ENCODE results near the gene NLRP12. TPM values are rescaled to one million over a fixed set of nuclear protein-coding genes. Genes with fewer than 3 reads are reported as not detected.

The NLRP12 gene
- polyA plus RNA-seq, 1 experiment, result not detected

DNA sequence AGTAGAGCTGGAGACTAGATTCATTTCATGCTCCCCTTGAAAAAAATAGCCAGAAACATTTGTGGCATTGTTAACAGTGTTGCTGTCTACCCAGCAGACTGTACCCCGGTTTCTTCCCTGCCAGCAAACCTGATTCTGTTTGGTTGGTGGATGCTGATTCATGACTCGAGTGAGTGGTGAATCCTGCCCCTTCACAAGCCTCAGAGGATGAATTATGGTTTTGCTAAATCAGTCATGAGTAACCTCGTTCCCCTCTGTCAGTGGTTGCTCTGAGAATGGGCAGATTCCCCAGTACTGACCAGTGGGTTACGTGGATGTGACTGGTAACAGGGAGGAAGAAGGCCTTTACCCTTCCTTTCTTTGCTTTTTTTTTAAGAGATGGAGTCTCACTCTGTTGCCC lies 10.1 kb downstream of the NLRP12 start:
- no peak for DNase-seq (ENCODE audit: low read depth, low spot score)
- H3K27me3 ChIP-seq (ENCODE audit: control insufficient read depth, insufficient read depth, low read length), result no peaks in the 10 kb centered on the region
- TF ChIP-seq, protein P1, sequence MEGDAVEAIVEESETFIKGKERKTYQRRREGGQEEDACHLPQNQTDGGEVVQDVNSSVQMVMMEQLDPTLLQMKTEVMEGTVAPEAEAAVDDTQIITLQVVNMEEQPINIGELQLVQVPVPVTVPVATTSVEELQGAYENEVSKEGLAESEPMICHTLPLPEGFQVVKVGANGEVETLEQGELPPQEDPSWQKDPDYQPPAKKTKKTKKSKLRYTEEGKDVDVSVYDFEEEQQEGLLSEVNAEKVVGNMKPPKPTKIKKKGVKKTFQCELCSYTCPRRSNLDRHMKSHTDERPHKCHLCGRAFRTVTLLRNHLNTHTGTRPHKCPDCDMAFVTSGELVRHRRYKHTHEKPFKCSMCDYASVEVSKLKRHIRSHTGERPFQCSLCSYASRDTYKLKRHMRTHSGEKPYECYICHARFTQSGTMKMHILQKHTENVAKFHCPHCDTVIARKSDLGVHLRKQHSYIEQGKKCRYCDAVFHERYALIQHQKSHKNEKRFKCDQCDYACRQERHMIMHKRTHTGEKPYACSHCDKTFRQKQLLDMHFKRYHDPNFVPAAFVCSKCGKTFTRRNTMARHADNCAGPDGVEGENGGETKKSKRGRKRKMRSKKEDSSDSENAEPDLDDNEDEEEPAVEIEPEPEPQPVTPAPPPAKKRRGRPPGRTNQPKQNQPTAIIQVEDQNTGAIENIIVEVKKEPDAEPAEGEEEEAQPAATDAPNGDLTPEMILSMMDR (IDR thresholded peaks at IDR 0.05; ENCODE audit: low read depth, low read length), result no peak
- H3K9me3 ChIP-seq (ENCODE audit: control insufficient read depth, insufficient read depth, low read length), result peaks cover 4% of the 10 kb centered on the region; the same call in 1 of the 2 replicates
- H3K4me3 ChIP-seq (ENCODE audit: low read depth, low read length), result no peak overlapping the region
- CTCF ChIA-PET, result interaction anchor here (2.4 kb wide), 1 partner anchor 216 kb away, joined by 8 read pairs; no protein-coding TSS in a partner anchor
- no peak overlapping the region for H3K27ac ChIP-seq (ENCODE audit: low read depth, low read length)
- POLR2A ChIA-PET, result no interaction called here

DNA sequence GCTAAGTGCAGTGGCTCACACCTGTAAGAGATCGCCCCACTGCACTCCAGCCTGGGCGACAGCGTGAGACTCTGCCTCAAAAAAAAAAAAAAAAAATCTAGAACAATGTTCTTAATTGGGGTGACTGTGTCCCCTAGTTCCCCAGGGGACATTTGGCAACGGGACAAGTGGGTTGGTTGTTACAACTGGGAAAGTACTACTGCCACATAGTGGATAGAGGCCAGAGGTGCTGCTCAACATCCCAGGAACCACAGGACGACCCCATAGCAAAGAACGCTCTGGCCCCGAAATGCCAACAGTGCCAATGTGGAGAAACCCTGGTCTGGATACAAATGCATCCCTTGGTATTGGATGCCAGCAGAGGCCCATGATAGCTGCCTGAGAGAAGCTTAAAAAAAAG lies 11.8 kb downstream of the NLRP12 start:
- Histone ChIP-seq H3K4me3 (ENCODE audit: low read depth, low read length) (no peak overlapping the region), H3K9me3 (ENCODE audit: control insufficient read depth, insufficient read depth, low read length) (peaks cover 4% of the 10 kb centered on the region; the same call in 1 of the 2 replicates), H3K27me3 (ENCODE audit: control insufficient read depth, insufficient read depth, low read length) (no peaks in the 10 kb centered on the region), H3K27ac (ENCODE audit: low read depth, low read length) (no peak overlapping the region)
- CTCF ChIA-PET, result interaction anchor here (0.6 kb wide), 1 partner anchor 98 kb away, joined by 3 read pairs; no protein-coding TSS in a partner anchor
- POLR2A ChIA-PET, result no interaction called here
- TF ChIP-seq, protein P1 (IDR thresholded peaks at IDR 0.05; ENCODE audit: low read depth, low read length), result peak; percentile 9; the same call in 1 of the 2 replicates
- DNase-seq (ENCODE audit: low read depth, low spot score), result no peak

DNA sequence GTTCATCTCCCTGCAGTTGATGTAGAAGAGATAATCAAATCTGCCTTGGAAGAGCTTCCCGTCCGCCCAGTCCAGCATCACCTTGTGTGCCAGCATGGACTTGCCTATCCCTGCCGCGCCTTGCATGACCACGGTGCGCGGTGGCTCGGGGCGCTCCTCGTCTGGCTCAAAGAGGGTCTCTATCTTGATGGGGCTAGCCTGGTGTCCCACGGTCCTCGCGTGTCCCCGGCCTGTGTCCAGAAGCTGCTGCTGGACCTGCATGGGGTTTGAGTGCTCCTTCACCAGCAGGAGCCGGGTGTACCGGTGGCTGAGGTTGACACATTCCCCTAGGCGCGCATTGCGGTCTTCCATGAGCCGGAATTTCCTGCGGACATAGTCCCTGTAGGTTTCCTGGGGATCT lies 13.2 kb downstream of the NLRP12 start:
- peaks cover 4% of the 10 kb centered on the region; the same call in 1 of the 2 replicates for H3K9me3 ChIP-seq (ENCODE audit: control insufficient read depth, insufficient read depth, low read length)
- POLR2A ChIA-PET, result no interaction called here
- no peak for DNase-seq (ENCODE audit: low read depth, low spot score)
- H3K4me3 ChIP-seq (ENCODE audit: low read depth, low read length), result no peak overlapping the region
- H3K27ac ChIP-seq (ENCODE audit: low read depth, low read length), result no peak overlapping the region
- H3K27me3 ChIP-seq (ENCODE audit: control insufficient read depth, insufficient read depth, low read length), result no peaks in the 10 kb centered on the region
- CTCF ChIA-PET, result interaction anchor here (2.3 to 4.3 kb wide), 4 partner anchors 18 to 221 kb away, joined by 10 to 51 read pairs (median 30); no protein-coding TSS in a partner anchor
- TF ChIP-seq, protein P1 (IDR thresholded peaks at IDR 0.05; ENCODE audit: low read depth, low read length), result no peak

DNA sequence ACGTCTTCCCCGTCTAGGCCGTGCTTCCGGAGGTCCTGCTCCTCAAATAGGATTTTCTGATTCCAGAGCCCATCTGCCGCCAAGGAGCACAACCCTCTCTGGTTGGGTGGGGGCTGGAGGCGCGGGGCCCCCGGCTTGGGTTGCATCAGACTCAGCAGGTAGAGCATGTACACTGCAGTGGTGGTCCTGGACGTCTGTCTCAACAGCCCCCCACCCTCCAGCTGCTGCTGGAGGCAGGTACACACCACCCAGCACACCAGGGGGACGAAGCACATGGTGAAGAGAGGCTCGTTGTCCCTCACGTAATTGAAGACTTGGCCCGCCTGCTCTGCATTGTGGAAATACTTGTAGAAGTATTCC lies 13.9 kb downstream of the NLRP12 start:
- POLR2A ChIA-PET, result no interaction called here
- TF ChIP-seq, protein P1 (IDR thresholded peaks at IDR 0.05; ENCODE audit: low read depth, low read length), result no peak
- Histone ChIP-seq H3K27me3 (ENCODE audit: control insufficient read depth, insufficient read depth, low read length) (no peaks in the 10 kb centered on the region), H3K27ac (ENCODE audit: low read depth, low read length) (no peak overlapping the region), H3K9me3 (ENCODE audit: control insufficient read depth, insufficient read depth, low read length) (peaks cover 4% of the 10 kb centered on the region; the same call in 1 of the 2 replicates), H3K4me3 (ENCODE audit: low read depth, low read length) (no peak overlapping the region)
- no peak for DNase-seq (ENCODE audit: low read depth, low spot score)
- CTCF ChIA-PET, result interaction anchor here (0.7 to 4.3 kb wide), 5 partner anchors 9 to 221 kb away, joined by 3 to 51 read pairs (median 21); no protein-coding TSS in a partner anchor

DNA sequence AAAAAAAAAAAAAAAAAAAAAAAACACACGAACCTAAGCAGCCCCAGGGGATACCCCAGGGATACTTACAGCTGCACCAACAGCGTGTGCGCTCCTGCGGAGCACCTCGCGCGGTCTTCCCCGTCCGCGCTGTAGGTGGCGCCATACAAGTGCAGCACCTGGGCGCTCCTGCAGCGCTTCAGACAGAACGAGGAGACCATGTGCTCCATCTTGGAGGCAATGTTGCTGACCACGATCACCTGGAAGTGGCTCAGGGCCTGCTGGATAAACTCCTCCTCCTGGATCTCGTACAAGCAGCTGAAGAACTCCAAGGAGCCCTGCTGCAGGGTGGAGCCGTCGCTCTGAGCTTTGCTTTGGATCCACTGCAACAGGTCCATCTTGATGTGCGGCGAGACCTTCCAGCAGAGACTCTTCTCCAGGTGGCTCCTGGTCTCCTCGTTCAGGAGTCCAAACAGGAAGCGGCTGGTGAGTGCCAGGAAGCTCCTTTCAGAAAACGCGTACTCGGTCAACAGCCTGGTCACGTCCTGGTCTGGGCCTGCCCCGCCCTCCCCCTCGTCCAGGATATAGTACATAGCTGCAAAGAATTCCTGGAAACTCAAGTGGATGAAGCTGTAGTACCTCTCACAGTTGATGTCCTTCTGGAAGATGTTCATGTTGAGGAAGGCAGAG lies 14.5 kb downstream of the NLRP12 start:
- ChIA-PET POLR2A (no interaction called here), CTCF (interaction anchor here (0.6 to 4.3 kb wide), 10 partner anchors 9 to 272 kb away, joined by 3 to 51 read pairs (median 8); no protein-coding TSS in a partner anchor)
- H3K27ac ChIP-seq (ENCODE audit: low read depth, low read length), result no peak overlapping the region
- peaks cover 4% of the 10 kb centered on the region; the same call in 1 of the 2 replicates for H3K9me3 ChIP-seq (ENCODE audit: control insufficient read depth, insufficient read depth, low read length)
- TF ChIP-seq, protein P1 (IDR thresholded peaks at IDR 0.05; ENCODE audit: low read depth, low read length), result 0 out of 2 replicates have a peak, but pooled peaks have one; percentile 25
- no peak overlapping the region for H3K4me3 ChIP-seq (ENCODE audit: low read depth, low read length)
- H3K27me3 ChIP-seq (ENCODE audit: control insufficient read depth, insufficient read depth, low read length), result no peaks in the 10 kb centered on the region
- DNase-seq (ENCODE audit: low read depth, low spot score), result no peak
